Activated T-helper 1 cell treated with Interleukin-2 at 50 U/mL for 16 hours (primary cell): ENCODE results near the gene SMARCD3.

ENCODE experiments used
- DNase-seq: peaks from one replicate; pipeline ENCODE4 v3.0.0-alpha.2; 2020; ENCODE audit warnings: low read depth

The SMARCD3 gene

GRCh38 chr7:151272877-151273276, 24.4 kb upstream of the SMARCD3 start:
- no peak for DNase-seq

- no peak for DNase-seq
Observed at GRCh38 chr7:151272405-151272804, 23.9 kb upstream of the SMARCD3 start.

GRCh38 chr7:151271699-151272355, 23.3 kb upstream of the SMARCD3 start:
- no peak for DNase-seq

- DNase-seq, result no peak
Observed at GRCh38 chr7:151269511-151269910, 21.0 kb upstream of the SMARCD3 start.

- no peak for DNase-seq
Observed at GRCh38 chr7:151265351-151265931, 16.9 kb upstream of the SMARCD3 start.

- no peak for DNase-seq
Observed at GRCh38 chr7:151264615-151265014, 16.1 kb upstream of the SMARCD3 start.

- DNase-seq, result no peak
Observed at GRCh38 chr7:151261529-151261928, 13.0 kb upstream of the SMARCD3 start.

GRCh38 chr7:151260883-151261282, 12.4 kb upstream of the SMARCD3 start:
- DNase-seq, result no peak

- no peak for DNase-seq
Observed at GRCh38 chr7:151260471-151260870, 12.0 kb upstream of the SMARCD3 start.

- no peak for DNase-seq
Observed at GRCh38 chr7:151257990-151258389, 9.5 kb upstream of the SMARCD3 start.

- DNase-seq, result no peak
Observed at GRCh38 chr7:151256410-151257045, 8.0 kb upstream of the SMARCD3 start.

GRCh38 chr7:151255390-151255789, 6.9 kb upstream of the SMARCD3 start:
- DNase-seq, result no peak

GRCh38 chr7:151254851-151255250, 6.4 kb upstream of the SMARCD3 start:
- no peak for DNase-seq

- DNase-seq, result no peak
Observed at GRCh38 chr7:151254316-151254715, 5.8 kb upstream of the SMARCD3 start.

- DNase-seq, result no peak
Observed at GRCh38 chr7:151252961-151253711, 4.6 kb upstream of the SMARCD3 start.

GRCh38 chr7:151252561-151252835, 4.0 kb upstream of the SMARCD3 start:
- no peak for DNase-seq

GRCh38 chr7:151251689-151252560, 3.4 kb upstream of the SMARCD3 start:
- DNase-seq, result no peak

- DNase-seq, result no peak
Observed at GRCh38 chr7:151251328-151251688, 2.8 kb upstream of the SMARCD3 start.

GRCh38 chr7:151250181-151251132, 2.0 kb upstream of the SMARCD3 start:
- DNase-seq, result no peak

GRCh38 chr7:151249732-151250072, 1.2 kb upstream of the SMARCD3 start:
- no peak for DNase-seq

- DNase-seq, result peak; percentile 19
Observed at GRCh38 chr7:151249034-151249731, 689 bp upstream of the SMARCD3 start.
